ENCODE measurements around the gene ARRDC1. TPM values are rescaled to one million over a fixed set of nuclear protein-coding genes. Genes with fewer than 3 reads are reported as not detected.

The ARRDC1 gene
- total and polyA plus RNA-seq, 8 donors = 26.2 to 77.3 (median 32.6) TPM

DNA sequence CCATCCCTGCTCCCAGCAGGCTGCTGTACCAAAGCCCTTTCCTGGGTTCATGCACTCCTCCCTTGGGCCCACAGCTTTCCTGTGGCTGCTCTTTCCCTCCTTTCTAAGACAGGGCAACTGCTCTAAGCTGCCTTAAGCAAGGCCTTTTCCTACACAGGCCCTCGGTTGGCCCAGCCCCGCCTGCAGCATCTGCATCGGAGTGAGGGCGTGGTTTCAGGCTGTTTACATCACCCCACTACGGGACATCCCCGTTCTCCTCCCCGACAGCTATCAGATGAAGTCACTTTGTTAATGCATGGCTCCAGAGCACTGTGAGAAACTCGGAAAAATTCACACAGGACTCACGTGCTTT, 30.1 kb upstream of the ARRDC1 start:
- Histone ChIP-seq H3K27ac (no peak overlapping the region), H3K27me3 (no peaks in the 10 kb centered on the region), H3K9me3 (no peaks in the 10 kb centered on the region), H3K4me1 (peaks cover 11 to 36% of the 10 kb centered on the region in 2 donors), H3K36me3 (peaks cover 0 to 58% of the 10 kb centered on the region in 2 donors), H3K4me3 (no peak overlapping the region)
- intact Hi-C loops (cut with DNase I) = no loop called here
- no peak for ATAC-seq
- TF ChIP-seq, protein P1, sequence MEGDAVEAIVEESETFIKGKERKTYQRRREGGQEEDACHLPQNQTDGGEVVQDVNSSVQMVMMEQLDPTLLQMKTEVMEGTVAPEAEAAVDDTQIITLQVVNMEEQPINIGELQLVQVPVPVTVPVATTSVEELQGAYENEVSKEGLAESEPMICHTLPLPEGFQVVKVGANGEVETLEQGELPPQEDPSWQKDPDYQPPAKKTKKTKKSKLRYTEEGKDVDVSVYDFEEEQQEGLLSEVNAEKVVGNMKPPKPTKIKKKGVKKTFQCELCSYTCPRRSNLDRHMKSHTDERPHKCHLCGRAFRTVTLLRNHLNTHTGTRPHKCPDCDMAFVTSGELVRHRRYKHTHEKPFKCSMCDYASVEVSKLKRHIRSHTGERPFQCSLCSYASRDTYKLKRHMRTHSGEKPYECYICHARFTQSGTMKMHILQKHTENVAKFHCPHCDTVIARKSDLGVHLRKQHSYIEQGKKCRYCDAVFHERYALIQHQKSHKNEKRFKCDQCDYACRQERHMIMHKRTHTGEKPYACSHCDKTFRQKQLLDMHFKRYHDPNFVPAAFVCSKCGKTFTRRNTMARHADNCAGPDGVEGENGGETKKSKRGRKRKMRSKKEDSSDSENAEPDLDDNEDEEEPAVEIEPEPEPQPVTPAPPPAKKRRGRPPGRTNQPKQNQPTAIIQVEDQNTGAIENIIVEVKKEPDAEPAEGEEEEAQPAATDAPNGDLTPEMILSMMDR (IDR thresholded peaks at IDR 0.05) = no peak
- DNase-seq = no peak

DNA sequence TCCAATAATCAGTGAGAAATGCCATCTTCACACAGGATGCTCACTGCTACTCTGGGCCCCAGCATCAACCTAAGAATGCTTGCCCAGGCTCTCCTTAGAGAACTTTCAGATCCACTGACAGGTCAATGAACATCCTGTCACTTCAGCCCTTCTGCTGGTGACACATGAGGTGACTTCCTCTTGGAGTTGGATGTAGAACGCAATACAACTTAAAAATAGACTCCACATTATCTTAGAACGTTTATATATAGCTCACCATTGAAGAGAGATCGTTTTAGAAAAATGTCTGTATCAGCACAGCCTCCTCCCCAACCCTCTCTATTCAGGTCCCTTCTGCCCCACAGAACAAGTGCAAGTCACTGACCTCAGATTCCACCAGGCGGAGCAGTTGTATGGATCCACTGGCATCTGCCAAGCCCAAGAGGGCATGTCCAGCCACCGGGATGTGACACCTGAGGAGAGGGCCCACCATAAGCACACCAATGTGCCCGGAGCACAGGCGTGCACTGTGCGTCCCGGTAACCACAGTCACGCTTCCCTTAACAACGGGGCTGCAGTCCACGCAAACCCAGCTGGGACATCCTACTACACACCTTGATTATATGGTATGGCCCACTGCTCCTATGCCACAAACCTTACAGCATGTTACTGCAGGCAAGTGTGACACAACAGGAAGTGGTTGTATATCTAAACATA, 29.6 kb upstream of the ARRDC1 start:
- intact Hi-C loops (cut with DNase I) = no loop called here
- TF ChIP-seq, protein P1 (IDR thresholded peaks at IDR 0.05) = no peak
- no peaks in the 10 kb centered on the region for H3K9me3 ChIP-seq
- no peak for ATAC-seq
- no peak for DNase-seq
- H3K36me3 ChIP-seq = peaks cover 0 to 53% of the 10 kb centered on the region in 2 donors
- H3K27me3 ChIP-seq = no peaks in the 10 kb centered on the region
- H3K27ac ChIP-seq = no peak overlapping the region
- peaks cover 11 to 36% of the 10 kb centered on the region in 2 donors for H3K4me1 ChIP-seq
- H3K4me3 ChIP-seq = no peak overlapping the region

DNA sequence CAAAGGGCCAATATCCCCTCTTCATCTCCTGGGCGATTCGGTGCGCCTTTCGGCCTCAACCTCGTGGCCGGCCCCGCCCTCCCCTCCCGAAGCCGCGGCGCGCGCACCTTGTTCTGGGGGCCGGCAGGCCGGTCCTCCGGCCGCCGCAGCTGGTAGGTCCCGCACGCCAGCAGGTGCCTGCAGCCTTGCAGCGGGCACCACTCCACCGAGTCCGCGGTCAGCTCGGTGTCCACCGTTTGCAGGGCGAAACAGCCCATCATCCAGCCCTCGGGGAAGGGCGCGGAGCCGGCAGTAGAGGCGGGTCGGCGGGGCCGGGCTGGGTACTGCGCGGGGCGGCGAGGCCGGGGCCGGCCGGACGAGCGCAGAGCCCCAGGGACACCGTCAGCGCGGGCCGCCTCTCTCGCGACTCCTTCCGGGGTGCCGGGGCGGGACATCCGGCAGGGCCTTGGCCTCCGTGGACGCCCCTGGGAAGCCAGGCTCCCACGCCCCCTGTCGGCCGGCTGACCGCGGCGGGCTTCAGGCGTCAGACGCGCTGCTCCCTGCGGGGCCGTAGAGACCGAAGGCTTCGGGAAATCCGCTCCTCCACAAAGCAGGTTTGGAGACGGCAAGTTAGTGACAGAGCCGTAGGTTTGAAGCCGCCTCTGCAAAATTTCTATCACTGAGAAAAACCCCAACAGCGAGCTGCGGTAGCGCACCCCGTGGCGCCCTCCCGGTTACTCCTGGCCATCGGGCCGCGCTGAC, 26.8 kb upstream of the ARRDC1 start, which contains the start of gene DPH7:
TSS of gene DPH7 (minus strand) at position 408 of the 741 bp plus-strand sequence. CDS start at position 260, 148 bp downstream.
- intact Hi-C loops (cut with DNase I) = no loop called here
- Histone ChIP-seq H3K9me3 (no peaks in the 10 kb centered on the region), H3K4me3 (peak within 1 kb of the TSS; percentile 84 to 86), H3K4me1 (peaks cover 11 to 36% of the 10 kb centered on the region in 2 donors), H3K27ac (peak within 1 kb of the TSS; percentile 41 to 85), H3K36me3 (peaks cover 0 to 50% of the 10 kb centered on the region in 2 donors), H3K27me3 (no peaks in the 10 kb centered on the region)
- DNase-seq (peak; percentile 91 to 100 (median 95)), ATAC-seq (peak; percentile 99)
- TF ChIP-seq, protein P1 (IDR thresholded peaks at IDR 0.05) = peak; percentile 92 to 96

DNA sequence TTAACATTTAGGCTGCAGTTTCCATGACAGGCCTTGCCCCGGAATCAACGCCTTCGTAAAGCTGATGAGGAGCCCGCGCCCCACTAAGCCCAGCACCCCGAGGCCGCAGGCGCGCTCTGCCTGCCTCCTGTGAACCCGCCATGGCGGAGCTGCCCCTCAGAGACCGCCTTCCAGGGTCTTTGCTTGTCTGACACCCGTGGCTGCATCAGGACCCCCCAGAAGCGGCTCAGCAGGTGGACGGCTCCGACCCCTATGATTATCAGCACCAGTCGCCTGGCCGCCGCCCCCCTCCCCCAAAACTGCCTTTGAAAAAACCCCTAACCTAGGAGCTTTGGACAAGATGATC, 26.3 kb upstream of the ARRDC1 start:
- DNase-seq (no peak), ATAC-seq (no peak)
- Histone ChIP-seq H3K27ac (peak overlapping the region; percentile 41 to 85), H3K4me3 (peak overlapping the region; percentile 84 to 86), H3K4me1 (peaks cover 11 to 36% of the 10 kb centered on the region in 2 donors), H3K9me3 (no peaks in the 10 kb centered on the region), H3K36me3 (peaks cover 0 to 50% of the 10 kb centered on the region in 2 donors), H3K27me3 (no peaks in the 10 kb centered on the region)
- intact Hi-C loops (cut with DNase I) = no loop called here
- TF ChIP-seq, protein P1 (IDR thresholded peaks at IDR 0.05) = no peak

Measured in left lung (tissue), 10 donors.